ENCODE measurements around the gene FARS2.

The FARS2 gene

DNA sequence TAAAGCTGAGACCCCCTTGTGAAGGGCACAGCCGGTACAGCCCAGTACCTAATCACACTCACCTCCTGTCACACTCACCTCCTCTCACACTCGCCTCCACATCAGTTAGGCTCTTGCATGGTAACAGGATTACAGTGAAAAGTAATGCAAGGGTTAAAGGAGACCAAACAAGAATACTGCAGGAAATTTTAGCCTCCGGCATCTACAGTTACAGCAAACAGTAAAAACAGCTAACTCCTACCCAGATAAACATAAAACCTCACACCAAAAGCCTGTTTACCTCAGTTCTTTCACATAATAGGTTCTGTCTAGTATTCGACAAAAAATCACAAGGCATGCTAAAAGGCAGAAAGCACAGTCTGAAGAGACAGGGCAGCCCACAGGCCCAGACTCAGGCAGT is 55.6 kb downstream of the FARS2 start:
- in situ Hi-C loops (cut with MboI; ENCODE audit: low sequenced_read_pairs) = no loop called here

DNA sequence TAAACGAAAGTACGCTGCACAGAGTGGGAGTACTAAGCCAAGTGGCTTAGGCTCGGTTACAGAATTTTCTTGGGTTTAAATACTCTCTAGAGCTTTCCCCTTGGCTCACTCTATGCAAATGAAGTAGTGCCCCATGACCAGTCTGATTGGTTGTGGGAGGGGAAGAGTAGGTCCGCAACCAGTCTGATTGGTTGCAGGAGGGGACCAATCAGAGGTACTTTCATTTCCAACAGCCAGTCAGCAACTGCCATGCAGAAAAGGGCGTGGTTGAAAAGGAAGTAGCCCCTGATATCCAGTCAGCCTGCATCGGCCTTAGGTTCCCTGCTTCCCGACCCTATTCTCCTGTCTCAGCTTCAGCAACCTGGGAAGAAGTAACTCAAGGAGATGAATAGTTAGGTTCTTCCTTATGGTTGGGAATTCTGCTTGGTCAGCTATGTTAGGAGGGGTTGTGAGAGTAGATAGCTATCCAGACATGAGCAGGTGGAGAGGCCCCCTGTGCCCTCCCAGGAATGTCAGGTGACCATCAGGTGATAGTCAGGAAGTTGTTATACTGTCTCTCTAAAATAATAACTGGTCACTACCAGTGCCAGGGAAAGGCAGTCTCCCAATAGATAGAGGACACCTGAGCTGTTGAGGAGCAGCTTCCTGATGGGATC is 57.4 kb downstream of the FARS2 start:
- in situ Hi-C loops (cut with MboI; ENCODE audit: low sequenced_read_pairs) = no loop called here

DNA sequence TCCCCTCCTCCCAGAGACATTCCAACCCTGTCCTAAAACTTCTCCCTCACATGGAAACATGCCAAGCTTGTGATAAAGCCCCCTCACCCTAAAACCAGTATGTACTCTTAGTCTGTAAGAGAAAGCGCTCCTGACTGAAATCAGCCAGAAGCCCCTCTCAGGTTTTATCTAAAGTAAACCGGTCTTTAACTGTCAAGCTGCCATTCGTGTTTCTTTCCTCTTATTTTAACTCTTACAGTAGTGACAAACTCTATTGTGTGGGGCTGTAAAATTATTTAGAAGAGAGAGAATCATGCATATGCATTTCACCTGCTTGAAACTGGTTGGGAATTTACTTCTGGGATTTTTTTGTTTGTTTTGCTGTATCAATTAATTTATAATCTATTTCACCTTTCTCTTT is 62.7 kb downstream of the FARS2 start:
- in situ Hi-C loops (cut with MboI; ENCODE audit: low sequenced_read_pairs) = no loop called here

DNA sequence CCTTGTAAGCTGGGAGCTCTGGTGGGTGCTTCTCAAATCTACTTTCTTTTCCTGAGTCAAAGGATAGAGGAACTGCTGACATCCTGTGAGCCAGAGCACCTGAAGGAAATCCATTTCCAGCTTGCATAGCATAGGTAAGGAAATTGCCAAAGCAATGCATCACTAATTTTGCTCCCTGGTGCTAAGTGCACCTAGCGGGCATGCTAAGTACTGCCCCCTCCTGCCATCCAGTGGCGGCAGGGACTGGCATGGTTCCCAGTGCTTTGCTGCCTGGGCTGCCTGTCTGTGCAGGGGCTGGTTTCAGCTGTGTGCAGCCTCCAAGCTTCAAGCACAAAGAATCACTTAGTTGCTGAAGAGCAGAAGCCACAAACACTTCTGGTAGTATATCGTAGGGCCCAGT is 63.9 kb downstream of the FARS2 start:
- in situ Hi-C loops (cut with MboI; ENCODE audit: low sequenced_read_pairs) = no loop called here

DNA sequence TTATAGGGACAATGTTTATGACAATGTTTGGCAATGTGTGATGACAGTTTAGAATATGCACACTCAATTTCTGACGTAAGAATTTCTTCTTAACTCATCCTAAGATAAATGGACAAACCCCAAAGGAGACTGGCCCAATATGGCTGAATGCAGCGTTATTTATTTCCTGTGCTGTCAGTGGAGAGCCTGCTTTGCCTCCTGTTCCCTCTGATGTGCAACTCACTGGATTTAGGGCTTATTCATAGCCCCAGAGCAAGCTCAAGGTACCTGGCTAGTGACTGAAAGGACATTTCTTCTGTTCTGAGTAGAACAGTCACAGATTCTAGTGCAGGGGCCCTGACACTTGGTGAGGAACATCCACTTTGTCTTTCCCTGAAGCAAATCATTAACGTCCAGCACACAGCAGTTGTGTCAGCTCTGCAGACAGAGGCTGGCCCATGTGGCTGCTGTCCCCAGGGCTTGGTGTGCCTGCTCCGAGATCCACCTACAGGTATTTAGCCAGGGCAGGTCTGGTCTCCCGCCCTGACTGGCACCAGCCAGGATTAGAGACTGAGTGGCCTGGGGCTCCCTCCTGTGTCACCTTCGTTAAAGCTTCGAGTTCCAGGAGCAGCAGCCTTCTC is 64.8 kb downstream of the FARS2 start:
- in situ Hi-C loops (cut with MboI; ENCODE audit: low sequenced_read_pairs) = no loop called here

DNA sequence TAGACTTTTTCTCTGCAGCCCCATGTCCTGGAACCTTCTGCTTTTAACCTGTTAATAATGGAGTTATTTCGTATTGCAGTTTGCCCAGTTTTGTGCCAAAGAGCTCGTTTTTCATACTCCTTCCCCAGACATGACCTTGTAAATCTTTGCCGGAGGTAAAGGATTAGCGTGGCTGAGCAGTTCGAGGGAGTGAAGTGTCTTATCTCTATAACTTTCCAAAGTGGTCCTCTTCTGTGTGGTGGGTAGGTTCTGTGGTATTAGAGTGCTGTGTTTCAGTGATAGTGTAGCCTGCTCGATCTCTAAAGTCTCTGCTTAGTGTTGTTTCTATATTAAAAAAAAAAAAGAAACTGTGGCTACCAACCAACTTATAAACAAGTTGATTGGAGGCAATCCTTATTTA is 67.5 kb downstream of the FARS2 start:
- in situ Hi-C loops (cut with MboI; ENCODE audit: low sequenced_read_pairs) = no loop called here

DNA sequence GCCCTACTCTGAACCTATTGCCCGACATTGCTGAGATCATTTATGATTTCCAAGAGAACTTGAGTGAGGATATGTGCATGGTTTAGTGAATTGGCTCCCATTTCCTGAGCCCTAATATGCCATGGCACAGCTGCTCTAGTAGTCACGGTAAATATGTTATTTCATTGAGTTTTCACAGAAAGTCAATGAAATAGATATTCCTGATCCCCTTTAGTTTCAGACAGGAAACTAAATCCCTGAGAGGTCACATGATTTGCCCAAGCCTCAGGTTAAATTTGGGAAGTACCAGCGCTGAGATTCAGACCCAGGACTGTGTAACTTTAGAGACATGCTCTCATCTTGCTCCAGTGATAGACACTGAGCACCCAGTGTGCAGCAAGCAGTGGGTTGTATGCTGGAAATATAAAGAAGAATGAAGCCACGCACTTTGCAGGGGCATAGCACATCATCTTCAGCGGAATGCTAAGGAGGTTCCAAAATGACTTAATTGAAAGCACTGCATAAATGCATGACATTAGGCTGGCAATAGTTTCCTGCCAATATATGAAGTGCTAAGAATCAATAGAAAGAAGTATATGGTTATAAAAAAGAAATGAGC is 70.6 kb downstream of the FARS2 start:
- in situ Hi-C loops (cut with MboI; ENCODE audit: low sequenced_read_pairs) = no loop called here

DNA sequence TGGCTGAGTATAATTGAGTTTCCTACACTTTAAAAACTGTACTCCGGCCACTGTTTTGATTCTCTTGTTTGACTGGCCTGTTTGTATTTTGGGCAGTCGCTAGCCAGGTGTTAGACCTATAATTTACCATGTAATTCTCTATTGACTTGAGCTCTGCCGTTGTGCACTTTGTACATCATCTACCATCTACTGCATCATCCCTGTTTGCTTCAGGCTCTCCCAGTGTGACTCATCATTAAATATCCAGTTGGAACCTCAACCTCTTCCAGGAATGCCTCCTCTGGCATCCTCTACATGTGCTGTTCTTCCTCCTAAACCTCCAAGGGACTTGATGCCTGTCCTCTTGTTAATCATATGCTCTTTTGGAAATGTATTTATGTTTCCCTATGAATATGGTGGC is 72.3 kb downstream of the FARS2 start:
- in situ Hi-C loops (cut with MboI; ENCODE audit: low sequenced_read_pairs) = no loop called here

DNA sequence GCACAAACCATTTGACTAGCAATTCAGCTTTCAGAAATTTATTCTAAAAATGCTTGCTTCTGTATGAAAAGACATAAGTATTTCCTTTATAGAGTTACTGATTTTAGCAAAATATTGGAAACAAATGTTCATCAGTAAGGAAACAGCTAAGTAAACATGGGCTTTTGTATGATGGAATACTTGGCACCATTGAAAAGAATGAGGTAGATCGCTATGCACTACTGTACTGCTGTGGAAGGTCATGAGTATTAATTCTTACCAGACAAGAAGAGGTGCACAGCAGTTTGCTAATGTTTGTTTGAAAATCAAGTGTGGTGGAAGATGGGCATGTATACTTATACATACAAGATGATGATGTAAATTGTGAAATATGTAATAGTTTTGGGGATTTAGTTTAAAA is 73.0 kb downstream of the FARS2 start:
- in situ Hi-C loops (cut with MboI; ENCODE audit: low sequenced_read_pairs) = no loop called here

DNA sequence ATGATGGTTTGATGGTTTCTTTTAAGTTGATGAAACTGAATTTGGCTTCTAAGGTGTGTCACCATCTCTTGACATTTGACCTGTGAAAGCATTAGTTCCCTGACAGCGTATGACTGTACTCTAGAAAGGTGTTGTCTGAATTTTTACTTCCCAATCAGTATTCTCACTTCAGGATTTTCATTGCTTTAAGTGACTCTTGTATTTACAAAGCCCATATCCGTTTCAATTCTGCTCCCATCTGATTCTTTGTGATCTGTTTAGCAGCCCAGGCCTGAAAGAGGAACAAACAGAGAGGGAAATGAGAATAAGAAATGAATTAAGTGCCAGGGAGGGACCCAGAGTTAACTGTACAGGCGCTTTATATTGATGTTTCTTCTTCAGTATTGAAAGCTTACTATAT is 73.7 kb downstream of the FARS2 start:
- in situ Hi-C loops (cut with MboI; ENCODE audit: low sequenced_read_pairs) = no loop called here

DNA sequence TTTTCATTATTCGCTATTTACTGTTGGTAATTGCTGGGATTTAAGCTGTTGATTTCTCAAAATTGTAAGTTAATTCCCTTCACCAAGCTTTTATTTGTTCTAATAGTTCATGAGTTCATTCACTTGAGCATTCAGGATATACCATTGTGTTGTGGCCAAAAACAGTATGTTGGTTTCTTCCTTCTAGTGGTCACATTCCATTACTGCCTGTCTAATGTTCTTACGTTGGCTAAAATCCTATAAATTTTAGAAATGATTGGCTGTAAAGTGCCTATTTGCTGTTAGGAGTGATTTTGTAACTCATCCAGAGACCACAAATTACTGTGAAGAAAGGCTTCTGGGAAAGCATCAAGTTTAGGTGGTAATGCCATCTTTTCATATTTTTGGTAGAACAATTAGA is 76.3 kb downstream of the FARS2 start:
- in situ Hi-C loops (cut with MboI; ENCODE audit: low sequenced_read_pairs) = no loop called here

DNA sequence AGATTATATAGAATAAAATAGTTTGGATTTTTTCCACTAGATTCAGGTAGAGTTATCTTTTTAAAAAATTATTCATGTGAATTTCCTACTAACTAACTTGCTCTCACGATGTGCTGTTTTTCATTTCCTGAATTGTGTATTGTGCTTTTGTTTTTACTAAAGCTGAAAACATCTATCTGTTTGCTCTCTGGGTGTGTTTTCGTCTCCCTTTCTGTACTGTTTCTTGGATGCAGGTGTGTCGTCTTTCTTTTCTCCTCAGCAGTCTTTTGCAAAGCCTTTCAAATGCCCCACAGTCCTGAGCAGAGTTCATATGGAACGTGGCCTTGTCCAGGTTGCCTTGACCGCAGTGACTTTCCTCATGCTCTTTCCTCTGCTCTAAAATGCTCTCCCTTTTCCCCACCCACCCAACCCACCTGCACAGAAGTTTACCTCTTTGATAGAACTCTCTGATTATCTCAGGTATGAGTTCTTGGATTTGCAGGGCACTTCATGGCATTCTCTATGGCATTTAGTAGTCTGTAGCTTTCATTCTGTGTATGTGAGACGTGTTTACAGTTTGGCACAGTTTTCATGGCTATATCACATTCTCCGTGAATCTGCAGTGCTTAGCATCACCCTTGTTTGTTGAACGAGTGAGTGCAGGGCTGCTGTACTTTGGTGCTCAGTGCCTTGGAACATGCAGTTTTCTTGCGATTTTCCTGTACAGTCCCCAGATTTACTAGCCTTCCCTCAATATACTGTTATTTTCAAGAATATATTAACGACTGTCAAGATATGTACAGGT is 77.1 kb downstream of the FARS2 start:
- in situ Hi-C loops (cut with MboI; ENCODE audit: low sequenced_read_pairs) = no loop called here

DNA sequence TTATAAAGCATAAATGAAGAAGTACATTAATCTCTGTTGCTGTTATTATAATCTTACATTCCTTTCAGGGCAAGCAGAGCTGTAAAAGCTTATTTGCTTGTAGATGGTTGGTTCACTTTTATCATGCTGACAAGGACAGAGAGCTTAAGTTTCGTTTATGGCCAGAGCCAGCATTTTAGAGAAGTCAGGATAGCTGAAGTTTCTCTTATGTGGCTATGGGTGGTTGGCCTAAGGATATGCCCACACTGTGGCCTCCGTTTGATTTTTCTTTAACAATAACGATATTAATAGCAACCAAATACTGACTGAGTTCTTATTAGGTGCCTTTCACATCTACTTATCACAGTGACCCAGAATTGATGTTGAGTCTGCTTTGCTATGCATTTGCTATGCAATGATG is 78.5 kb downstream of the FARS2 start:
- in situ Hi-C loops (cut with MboI; ENCODE audit: low sequenced_read_pairs) = no loop called here

DNA sequence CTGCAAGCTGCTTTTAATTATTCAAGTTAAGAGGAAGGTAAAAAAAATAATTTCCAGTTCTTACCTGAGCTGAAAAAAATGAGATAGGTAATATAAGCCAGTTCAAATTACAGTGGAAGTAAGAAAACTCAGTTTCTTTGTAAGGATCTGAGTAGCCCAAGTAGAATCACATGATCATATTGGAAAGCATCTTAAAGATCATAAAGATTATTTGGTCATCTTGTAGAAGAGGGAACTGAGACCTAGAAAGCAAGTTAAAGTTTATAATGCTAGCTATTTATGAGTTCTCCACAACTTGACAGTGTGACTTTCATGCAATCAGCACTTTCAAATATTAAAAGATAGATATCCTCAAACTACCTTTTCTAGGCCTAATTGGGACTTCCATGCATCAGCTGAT is 80.5 kb downstream of the FARS2 start:
- in situ Hi-C loops (cut with MboI; ENCODE audit: low sequenced_read_pairs) = no loop called here

DNA sequence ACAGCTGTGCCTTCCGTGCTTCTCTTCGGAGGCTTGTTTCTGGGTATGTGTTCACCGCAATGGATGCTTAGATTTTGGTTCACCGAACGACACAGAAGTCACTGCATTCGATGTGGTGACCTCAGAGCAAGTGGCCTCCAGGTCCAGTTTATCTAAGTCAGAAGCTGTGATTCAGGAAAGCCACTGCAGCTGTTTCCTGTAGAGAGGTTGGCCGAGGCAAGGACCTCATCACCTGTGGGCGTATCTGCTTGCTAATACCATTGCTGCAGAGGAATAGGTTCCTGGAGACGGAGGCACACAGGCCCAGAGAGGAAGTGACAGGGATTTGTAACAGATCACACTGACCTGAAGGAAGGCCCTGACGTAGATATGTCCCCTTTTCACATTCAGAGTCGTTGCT is 82.7 kb downstream of the FARS2 start:
- in situ Hi-C loops (cut with MboI; ENCODE audit: low sequenced_read_pairs) = no loop called here

DNA sequence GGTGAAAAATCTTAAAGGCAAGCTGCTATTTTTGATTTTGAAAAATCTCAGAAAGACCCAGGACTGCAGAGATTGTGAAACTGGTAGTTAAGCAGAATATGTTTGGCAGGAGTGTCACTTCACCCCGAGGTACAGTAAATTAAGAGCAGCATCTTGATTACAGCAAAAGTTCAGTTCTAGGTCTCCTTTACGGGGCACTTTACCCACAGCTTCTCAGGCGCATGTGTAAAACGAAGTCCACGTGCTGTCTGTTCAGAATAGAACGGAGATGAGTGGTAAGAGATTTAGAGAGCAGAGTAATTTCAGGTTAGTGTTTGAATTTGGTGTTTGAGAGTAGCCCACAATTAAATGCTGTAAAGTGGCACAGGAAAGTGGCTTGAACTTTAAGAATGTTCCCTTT is 84.0 kb downstream of the FARS2 start:
- in situ Hi-C loops (cut with MboI; ENCODE audit: low sequenced_read_pairs) = no loop called here

DNA sequence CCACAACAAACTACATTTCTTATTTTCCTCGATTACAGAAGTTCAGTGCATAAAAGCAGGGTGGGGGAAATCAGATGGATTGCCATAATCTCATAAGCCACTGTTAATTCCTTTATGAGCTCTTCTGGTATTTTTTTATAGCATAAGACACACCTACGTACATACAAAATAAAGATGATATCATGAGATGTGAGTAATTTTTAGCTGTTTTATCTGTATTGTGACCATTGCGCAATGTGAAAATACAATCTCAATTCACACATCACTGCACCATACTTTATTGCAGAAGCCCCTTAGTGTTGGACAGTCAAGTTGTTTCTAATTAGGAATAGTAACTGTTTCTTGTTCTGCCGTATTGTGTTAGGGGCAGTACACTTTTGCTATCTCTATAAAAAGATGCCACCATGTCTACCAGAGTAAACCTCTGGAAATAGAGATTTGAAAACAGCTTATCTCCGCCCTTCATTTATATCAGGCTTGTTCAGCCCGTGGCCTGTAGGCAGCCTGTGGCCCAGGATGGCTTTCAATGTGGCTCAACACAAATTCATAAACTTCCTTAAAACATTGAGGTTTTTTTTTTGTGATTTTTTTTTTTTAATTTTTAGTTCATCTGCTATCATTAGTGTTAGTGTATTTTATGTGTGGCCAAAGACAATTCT is 90.4 kb downstream of the FARS2 start:
- in situ Hi-C loops (cut with MboI; ENCODE audit: low sequenced_read_pairs) = no loop called here

DNA sequence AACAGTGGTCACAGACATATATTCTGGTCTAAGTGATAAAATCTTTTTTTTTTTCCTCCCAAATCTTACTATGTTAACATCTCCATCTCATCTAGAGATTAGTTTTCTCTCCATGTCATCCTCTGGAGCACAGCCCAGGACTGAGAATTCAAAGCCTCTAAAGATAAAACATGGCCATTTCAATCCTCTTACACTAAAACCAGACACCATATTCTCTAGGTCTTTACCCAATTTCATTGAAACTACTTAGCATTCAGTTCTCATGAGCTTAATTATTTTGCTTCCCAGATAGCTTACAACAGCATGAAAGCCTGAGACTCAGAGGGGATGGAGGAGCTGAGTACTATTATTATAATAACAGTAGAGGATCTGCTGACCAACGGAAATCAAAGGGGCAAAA is 92.7 kb downstream of the FARS2 start:
- in situ Hi-C loops (cut with MboI; ENCODE audit: low sequenced_read_pairs) = no loop called here

DNA sequence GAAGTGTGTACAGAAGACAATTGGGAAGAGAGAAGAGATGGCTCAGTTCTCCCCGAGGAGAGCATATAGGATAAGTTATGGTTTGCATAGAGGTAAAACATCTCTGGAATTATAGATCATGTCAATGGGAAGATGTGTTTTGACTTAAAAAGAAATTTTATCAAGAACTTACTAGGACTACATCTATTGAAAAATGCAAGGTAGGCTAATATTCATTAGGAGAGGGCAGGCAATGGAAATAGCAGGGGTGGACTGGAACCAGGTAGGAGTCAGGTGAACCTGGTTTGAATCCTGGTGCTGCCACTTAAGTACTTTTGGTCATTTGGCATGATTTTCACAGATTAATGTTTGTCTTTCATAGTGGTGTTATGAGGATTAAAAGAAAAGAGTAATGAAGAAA is 96.2 kb downstream of the FARS2 start:
- in situ Hi-C loops (cut with MboI; ENCODE audit: low sequenced_read_pairs) = no loop called here

DNA sequence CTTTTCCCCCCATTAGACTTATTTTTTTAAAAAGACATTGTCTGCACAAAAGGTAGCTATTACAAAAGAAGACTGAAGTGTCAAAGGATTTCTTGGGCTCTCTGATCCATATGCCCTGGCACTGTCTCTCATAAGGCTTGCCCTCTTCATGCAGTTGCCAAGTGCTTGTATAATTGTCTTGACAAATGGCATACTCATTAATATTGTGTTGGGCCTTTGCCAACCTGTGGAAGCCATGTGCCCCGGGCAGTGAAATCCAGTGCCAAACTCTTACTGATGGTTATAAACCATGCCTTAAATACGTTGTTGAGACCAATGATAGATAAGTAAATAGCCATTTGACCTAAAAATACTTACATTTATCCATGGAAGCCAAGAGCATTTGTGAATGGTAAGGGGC is 98.1 kb downstream of the FARS2 start:
- in situ Hi-C loops (cut with MboI; ENCODE audit: low sequenced_read_pairs) = no loop called here

DNA sequence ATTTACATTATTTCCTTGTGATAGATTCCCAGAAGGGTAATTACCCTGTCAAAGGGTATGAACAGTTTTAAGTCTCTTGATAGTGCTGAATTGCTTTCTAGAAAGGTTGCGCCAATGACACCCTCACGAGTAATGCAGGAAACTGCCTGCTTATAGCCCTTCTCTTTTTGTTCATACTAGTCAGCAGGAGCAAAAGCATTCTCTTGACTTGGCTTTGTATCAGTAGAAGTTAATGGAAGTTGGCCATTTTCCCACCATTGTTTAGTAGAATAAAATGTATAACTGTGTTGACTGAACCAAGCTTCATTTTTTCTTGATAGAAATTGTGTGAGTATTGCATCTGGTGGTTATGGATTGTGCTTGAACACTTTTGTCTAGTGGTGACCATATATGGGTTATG is 100.1 kb downstream of the FARS2 start:
- in situ Hi-C loops (cut with MboI; ENCODE audit: low sequenced_read_pairs) = no loop called here

Data from HL-60/S4 treated with phorbol 12-myristate 13-acetate at 8.2 ng/mL for 4 days and 3 days (cell line).